NCI-H2107 treated with DMSO at 0.1 percent for 48 hours (cell line): ENCODE data around the gene PCIF1.

ENCODE experiments used
- DNase-seq: peaks from one replicate; lab custom pipeline; 2025; ENCODE audit not compliant: unreplicated experiment; lab: John Stamatoyannopoulos, UW

PCIF1 gene

GRCh38 chr20:45904583-45905504 lies 29.6 kb upstream of the PCIF1 start:
- DNase-seq: no peak

DNA sequence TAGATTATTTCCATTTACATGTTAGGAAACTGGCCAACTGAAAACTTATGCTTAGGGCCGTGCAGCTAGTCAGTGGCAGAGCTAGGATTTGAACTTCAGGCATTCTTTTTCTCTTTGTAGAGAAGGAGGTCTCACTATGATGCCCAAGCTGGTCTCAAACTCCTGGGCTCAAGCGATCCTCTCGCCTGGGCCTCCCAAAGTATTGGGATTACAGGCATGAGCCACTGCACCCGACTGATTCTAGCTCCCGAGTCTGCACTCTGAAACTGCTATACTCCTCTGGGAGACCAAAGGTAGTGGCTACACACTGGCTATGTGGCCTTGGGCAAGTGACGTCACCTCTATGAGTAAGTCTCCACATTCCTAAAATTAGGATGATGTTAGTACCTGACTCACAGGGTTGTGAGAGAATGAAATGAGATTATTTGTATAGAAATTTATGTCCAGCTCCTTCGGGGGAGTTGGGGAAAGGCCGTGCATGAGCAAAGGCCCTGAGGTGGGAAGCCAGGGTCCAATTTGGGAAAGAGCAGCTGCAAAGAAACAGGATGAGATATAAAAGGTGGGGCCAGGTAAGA lies 28.9 kb upstream of the PCIF1 start:
- DNase-seq: no peak

GRCh38 chr20:45907219-45907948 lies 27.1 kb upstream of the PCIF1 start:
- no peak for DNase-seq

- no peak for DNase-seq
Measured at GRCh38 chr20:45908084-45908483, 26.4 kb upstream of the PCIF1 start.

GRCh38 chr20:45909336-45909808 lies 25.1 kb upstream of the PCIF1 start:
- no peak for DNase-seq

GRCh38 chr20:45909817-45910669 lies 24.4 kb upstream of the PCIF1 start:
- no peak for DNase-seq

DNA sequence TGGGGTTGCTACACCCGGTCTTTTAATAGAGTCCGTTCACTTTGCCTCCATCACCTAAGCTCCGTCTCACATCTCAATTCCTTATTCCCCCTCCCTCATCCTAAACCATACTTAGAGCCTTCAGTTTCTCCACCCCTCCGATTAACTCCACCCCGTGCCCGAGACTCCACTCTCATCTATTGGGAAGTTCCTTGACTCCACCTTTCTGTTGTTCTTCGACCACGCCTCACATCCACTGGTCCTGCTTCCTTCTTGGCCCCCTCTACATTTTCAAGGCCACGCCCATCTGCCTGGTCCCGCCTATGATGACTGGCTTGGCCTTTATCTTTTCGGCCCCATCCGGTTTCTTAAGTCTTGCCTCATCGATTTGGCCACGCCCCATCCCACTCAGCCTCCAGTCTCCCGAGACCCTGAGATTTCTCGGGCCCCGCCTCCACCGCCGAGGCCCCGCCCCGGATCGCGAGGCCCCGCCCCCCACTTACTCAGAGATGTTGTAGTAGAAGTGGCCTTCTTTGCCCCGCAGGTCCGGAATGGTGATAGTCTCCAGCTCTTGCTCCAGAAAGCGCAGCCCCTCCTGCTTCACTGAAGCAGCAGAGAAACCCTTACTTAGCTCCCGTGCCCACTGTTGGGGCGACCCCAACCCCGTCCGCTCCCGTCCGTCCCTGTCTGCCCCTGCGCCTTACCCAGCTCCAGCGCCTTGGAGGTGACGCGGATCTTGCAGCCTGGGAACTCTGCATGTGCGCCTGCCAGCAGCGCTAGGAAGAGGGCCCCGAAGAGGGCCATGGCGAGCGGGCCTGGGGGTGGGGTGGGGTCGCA lies 23.6 kb upstream of the PCIF1 start:
- DNase-seq: no peak

DNA sequence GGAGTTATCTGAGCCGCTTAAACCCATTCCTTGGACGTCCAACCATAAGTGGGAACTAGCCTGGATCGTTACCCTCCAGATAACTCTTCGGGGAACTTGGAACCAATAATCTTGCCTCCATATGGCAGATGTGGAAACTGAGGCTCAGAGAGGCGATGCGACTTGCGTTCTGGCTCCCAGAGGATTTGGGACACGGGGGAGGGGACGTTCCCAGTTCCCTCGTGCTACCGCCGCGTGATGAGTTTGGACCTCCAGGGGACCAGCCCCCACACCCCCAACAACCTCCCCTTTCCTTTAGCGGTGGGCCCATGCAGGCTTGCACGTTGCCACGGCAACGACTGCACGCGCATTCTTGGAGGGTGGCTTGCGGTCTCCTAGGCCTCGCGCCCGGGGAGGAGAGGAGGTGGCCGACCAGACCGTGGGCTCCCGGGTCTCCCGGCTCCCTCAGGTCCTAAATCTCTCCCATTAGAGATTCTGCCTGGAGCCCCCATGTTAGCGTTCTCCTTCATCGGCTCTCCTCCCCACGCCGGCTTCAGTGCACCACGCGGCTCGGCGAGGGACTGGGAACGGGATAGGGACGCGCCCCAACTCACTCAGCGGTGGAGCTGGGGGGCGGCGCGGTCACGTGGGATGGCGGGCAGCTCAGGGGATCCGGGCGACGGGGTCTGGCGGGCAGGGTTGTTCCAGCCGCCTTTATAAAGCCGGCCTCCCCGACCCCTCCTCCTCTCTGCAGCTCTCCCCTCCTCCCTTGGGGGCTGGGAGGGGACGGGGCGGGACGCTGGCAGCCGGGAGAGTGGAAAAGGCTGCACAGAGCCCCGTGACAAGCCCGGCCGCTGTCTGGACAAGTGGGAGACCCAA lies 22.8 kb upstream of the PCIF1 start, which contains the start of gene PLTP:
Gene PLTP (minus strand): TSS at position 670 of the 858 bp plus-strand sequence. CDS start 703 bp downstream, outside the sequence.
- DNase-seq: no peak

- DNase-seq: no peak
Measured at GRCh38 chr20:45912344-45912682, 22.2 kb upstream of the PCIF1 start.

GRCh38 chr20:45913116-45913515 lies 21.4 kb upstream of the PCIF1 start:
- no peak for DNase-seq

- DNase-seq: no peak
Measured at GRCh38 chr20:45917790-45918141, 16.7 kb upstream of the PCIF1 start.

GRCh38 chr20:45918182-45918737 lies 16.2 kb upstream of the PCIF1 start:
- no peak for DNase-seq

DNA sequence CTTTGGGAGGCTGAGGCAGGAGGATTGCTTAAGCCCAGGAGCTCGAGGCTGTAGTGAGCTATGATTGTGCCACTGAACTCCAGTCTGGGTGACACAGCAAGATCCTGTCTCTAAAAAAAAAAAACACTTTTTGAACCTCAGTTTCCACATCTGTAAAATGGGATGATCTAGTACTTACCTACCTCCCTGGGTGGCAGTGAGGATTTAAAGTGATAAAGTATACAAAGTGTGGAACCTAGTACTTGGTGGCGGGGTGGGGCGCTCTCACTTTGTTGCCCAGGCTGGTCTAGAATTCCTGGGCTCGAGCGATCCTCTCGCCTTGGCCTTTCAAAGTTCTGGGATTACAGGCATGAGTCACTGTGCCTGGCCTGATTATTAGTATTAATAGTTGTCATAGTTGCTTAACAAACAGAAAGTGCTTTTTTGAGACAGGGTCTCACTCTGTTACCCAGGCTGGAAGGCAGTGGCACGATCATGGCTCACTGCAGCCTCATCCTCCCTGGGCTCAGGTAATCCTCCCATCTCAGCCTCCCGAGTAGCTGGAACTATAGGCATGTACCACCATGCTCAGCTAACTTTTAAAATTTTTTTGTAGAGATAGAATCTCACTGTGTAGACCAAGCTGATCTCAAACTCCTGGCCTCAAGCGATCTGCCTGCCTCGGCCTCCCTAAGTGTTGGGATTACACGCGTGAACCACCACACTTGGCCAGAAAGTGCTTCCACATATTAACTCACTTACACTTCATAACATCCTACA lies 15.5 kb upstream of the PCIF1 start:
- no peak for DNase-seq

- DNase-seq: no peak
Measured at GRCh38 chr20:45919542-45920399, 14.7 kb upstream of the PCIF1 start.

- DNase-seq: no peak
Measured at GRCh38 chr20:45920462-45921336, 13.8 kb upstream of the PCIF1 start.
